ENCODE results near the gene PLEKHA1.

GRCh38 chr10:122326385-122326784 is 48.1 kb upstream of the PLEKHA1 start:
- TF ChIP-seq, protein P1, sequence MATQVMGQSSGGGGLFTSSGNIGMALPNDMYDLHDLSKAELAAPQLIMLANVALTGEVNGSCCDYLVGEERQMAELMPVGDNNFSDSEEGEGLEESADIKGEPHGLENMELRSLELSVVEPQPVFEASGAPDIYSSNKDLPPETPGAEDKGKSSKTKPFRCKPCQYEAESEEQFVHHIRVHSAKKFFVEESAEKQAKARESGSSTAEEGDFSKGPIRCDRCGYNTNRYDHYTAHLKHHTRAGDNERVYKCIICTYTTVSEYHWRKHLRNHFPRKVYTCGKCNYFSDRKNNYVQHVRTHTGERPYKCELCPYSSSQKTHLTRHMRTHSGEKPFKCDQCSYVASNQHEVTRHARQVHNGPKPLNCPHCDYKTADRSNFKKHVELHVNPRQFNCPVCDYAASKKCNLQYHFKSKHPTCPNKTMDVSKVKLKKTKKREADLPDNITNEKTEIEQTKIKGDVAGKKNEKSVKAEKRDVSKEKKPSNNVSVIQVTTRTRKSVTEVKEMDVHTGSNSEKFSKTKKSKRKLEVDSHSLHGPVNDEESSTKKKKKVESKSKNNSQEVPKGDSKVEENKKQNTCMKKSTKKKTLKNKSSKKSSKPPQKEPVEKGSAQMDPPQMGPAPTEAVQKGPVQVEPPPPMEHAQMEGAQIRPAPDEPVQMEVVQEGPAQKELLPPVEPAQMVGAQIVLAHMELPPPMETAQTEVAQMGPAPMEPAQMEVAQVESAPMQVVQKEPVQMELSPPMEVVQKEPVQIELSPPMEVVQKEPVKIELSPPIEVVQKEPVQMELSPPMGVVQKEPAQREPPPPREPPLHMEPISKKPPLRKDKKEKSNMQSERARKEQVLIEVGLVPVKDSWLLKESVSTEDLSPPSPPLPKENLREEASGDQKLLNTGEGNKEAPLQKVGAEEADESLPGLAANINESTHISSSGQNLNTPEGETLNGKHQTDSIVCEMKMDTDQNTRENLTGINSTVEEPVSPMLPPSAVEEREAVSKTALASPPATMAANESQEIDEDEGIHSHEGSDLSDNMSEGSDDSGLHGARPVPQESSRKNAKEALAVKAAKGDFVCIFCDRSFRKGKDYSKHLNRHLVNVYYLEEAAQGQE (IDR thresholded peaks at IDR 0.05; ENCODE audit: insufficient read depth in 1 of 2, low read depth in 2 of 2, low read length in 2 of 2), result no peak
- TF ChIP-seq POLR2AphosphoS5 (IDR thresholded peaks at IDR 0.05; ENCODE audit: low read depth, low read length) (no peak), TAF1 (IDR thresholded peaks at IDR 0.05; ENCODE audit: borderline replicate concordance, insufficient read depth, low read length) (no peak), FOXP2 (optimal IDR thresholded peaks at IDR 0.05; ENCODE audit: borderline replicate concordance, extremely low read depth, extremely low read length, insufficient read depth) (no peak)

Data from PFSK-1 (cell line).